ENCODE measurements around the gene RUNX1. TPM values are rescaled to one million over a fixed set of nuclear protein-coding genes. Genes with fewer than 3 reads are reported as not detected.

Gene RUNX1
- total RNA-seq, 2 experiments from 2014 or later: 49.5 to 58.8 TPM

DNA sequence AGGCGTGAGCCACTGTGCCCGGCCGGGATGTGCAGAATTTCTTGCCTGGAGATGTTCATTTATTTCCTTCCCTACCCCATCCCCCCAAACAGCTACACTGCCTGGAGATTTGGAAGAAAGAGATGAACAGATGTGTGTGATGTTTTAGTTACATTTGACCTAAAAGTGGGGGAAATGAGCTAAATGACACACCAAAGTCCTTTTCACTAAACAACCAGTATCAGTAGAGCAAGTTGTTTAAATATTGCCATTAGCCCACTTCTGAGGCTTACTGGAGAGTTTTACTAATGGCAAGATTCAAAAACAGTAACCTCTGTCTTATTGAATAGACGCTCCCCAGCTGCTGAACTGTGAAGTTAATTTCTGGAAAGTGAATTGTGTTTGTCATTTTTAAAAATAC, 100.1 kb downstream of the RUNX1 start:
- DNase-seq: no peak
- ChIA-PET POLR2A (interaction anchor here (0.6 kb wide), 1 partner anchor 25 kb away, joined by 5 read pairs; no protein-coding TSS in a partner anchor), CTCF (interaction anchor here (0.6 to 2.0 kb wide), 6 partner anchors 11 to 182 kb away, joined by 3 to 5 read pairs (median 3); no protein-coding TSS in a partner anchor)
- Mint-ChIP-seq H3K27me3 (no peaks in the 10 kb centered on the region), H3K9me3 (ENCODE audit: low read depth) (no peaks in the 10 kb centered on the region), H3K4me3 (no peak overlapping the region), H3K4me1 (peaks cover 90% of the 10 kb centered on the region), H3K36me3 (ENCODE audit: low read depth) (peaks cover 16% of the 10 kb centered on the region), H3K27ac (peak overlapping the region; percentile 76)
- intact Hi-C loops (cut with DNase I, micrococcal nuclease): loop anchor here in 1 of 2 experiments (5.0 kb wide), 2 partner anchors 78 to 578 kb away; no protein-coding TSS in a partner anchor
- no peak for ATAC-seq

- H3K27ac Mint-ChIP-seq: peak overlapping the region; percentile 69
- H3K36me3 Mint-ChIP-seq (ENCODE audit: low read depth): peaks cover 16% of the 10 kb centered on the region
- H3K27me3 Mint-ChIP-seq: no peaks in the 10 kb centered on the region
- ChIA-PET POLR2A (interaction anchor here (0.7 to 3.2 kb wide), 3 partner anchors 28 to 140 kb away, joined by 3 to 17 read pairs (median 4); no protein-coding TSS in a partner anchor), CTCF (interaction anchor here (0.6 to 3.3 kb wide), 8 partner anchors 9 to 891 kb away, joined by 3 to 27 read pairs (median 4); no protein-coding TSS in a partner anchor)
- DNase-seq (no peak), ATAC-seq (no peak)
- intact Hi-C loops (cut with DNase I, micrococcal nuclease): loop anchor here in 1 of 2 experiments (5.0 kb wide), 2 partner anchors 79 to 579 kb away; no protein-coding TSS in a partner anchor
- peaks cover 90% of the 10 kb centered on the region for H3K4me1 Mint-ChIP-seq
- H3K9me3 Mint-ChIP-seq (ENCODE audit: low read depth): no peaks in the 10 kb centered on the region
- H3K4me3 Mint-ChIP-seq: no peak overlapping the region
Measured at GRCh38 chr21:34948157-34948556, 100.9 kb downstream of the RUNX1 start.

DNA sequence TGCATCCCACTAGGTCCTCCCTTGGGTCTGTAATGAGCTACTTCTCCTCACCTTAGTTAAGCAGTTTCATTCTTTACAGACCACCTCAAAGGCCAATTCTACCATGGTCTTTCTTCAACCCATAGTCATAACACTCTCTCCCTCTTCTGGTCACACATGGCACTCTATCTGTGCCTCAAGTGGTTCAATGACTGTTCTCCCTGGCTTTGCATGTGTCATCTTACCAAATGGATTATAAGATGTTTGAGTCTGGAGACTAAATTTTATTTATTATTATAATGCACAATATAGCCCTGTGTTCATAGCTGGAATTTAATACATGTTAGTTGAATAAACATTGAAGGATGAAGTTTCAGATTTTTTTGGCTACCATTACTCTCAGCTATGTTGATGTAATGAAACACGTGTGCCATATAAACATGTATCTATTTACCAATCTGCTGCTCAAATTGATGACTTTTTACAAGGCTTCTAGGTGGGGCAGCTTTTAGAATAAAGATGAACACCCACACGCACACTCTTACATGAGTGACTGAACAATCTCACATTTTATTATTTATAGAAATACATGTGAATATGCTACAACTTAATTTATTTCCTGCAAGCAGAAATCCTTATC, 102.1 kb downstream of the RUNX1 start:
- ChIA-PET CTCF (interaction anchor here (0.5 to 3.3 kb wide), 13 partner anchors 10 to 203 kb away, joined by 3 to 27 read pairs (median 6); partner anchors contain the start of gene RUNX1), POLR2A (interaction anchor here (0.6 to 3.2 kb wide), 16 partner anchors 9 to 141 kb away, joined by 3 to 24 read pairs (median 8); no protein-coding TSS in a partner anchor)
- peak overlapping the region; percentile 13 for H3K4me3 Mint-ChIP-seq
- peak overlapping the region; percentile 95 for H3K27ac Mint-ChIP-seq
- H3K4me1 Mint-ChIP-seq: peaks cover 92% of the 10 kb centered on the region
- H3K36me3 Mint-ChIP-seq (ENCODE audit: low read depth): peaks cover 14% of the 10 kb centered on the region
- no peaks in the 10 kb centered on the region for H3K27me3 Mint-ChIP-seq
- ATAC-seq (peak; percentile 65), DNase-seq (no peak)
- intact Hi-C loops (cut with DNase I, micrococcal nuclease): loop anchor here (1.0 to 5.0 kb wide), 5 partner anchors 21 to 580 kb away; no protein-coding TSS in a partner anchor
- H3K9me3 Mint-ChIP-seq (ENCODE audit: low read depth): no peaks in the 10 kb centered on the region

GRCh38 chr21:34946385-34946840, 102.7 kb downstream of the RUNX1 start:
- no peaks in the 10 kb centered on the region for H3K9me3 Mint-ChIP-seq (ENCODE audit: low read depth)
- H3K4me1 Mint-ChIP-seq: peaks cover 91% of the 10 kb centered on the region
- intact Hi-C loops (cut with DNase I, micrococcal nuclease): loop anchor here (1.0 to 5.0 kb wide), 5 partner anchors 22 to 581 kb away; no protein-coding TSS in a partner anchor
- CTCF ChIA-PET: interaction anchor here (0.5 to 3.3 kb wide), 14 partner anchors 11 to 203 kb away, joined by 3 to 27 read pairs (median 6); partner anchors contain the start of gene RUNX1
- peak overlapping the region; percentile 13 for H3K4me3 Mint-ChIP-seq
- peak; percentile 71 for DNase-seq
- H3K27ac Mint-ChIP-seq: peak overlapping the region; percentile 95
- H3K36me3 Mint-ChIP-seq (ENCODE audit: low read depth): peaks cover 11% of the 10 kb centered on the region
- POLR2A ChIA-PET: interaction anchor here (0.5 to 3.2 kb wide), 16 partner anchors 10 to 996 kb away, joined by 3 to 24 read pairs (median 8); no protein-coding TSS in a partner anchor
- ATAC-seq: peak; percentile 77
- H3K27me3 Mint-ChIP-seq: no peaks in the 10 kb centered on the region

DNA sequence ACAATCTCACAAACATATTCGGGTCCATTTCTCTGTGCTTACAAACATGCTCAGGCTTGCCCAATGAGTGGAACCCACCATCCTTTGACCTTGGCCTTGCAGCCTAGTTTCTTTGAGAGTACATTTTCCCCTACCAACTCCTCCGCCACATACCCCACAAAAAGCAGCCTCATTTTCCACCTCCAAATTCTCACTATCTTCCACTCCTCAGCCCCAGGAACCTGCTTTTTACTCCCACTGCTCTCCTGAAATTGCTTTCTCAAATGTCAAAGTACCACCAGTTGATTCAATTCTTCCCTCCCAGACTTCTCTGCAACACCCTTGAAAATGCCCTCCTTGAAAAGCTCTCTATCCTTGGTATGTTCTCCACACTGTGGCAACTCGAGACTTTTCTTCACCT, 103.8 kb downstream of the RUNX1 start:
- peaks cover 95% of the 10 kb centered on the region for H3K4me1 Mint-ChIP-seq
- peaks cover 11% of the 10 kb centered on the region for H3K36me3 Mint-ChIP-seq (ENCODE audit: low read depth)
- H3K27me3 Mint-ChIP-seq: no peaks in the 10 kb centered on the region
- DNase-seq (no peak), ATAC-seq (peak; percentile 3)
- peak overlapping the region; percentile 95 for H3K27ac Mint-ChIP-seq
- H3K9me3 Mint-ChIP-seq (ENCODE audit: low read depth): no peaks in the 10 kb centered on the region
- H3K4me3 Mint-ChIP-seq: peak overlapping the region; percentile 13
- intact Hi-C loops (cut with DNase I, micrococcal nuclease): loop anchor here (1.0 to 5.0 kb wide), 5 partner anchors 56 to 582 kb away; no protein-coding TSS in a partner anchor
- CTCF ChIA-PET: interaction anchor here (0.5 to 3.3 kb wide), 6 partner anchors 10 to 104 kb away, joined by 3 to 27 read pairs (median 9); partner anchors contain the start of gene RUNX1
- POLR2A ChIA-PET: interaction anchor here (0.8 to 3.2 kb wide), 4 partner anchors 9 to 44 kb away, joined by 3 to 17 read pairs (median 6); no protein-coding TSS in a partner anchor

- Mint-ChIP-seq H3K27me3 (no peaks in the 10 kb centered on the region), H3K36me3 (ENCODE audit: low read depth) (peaks cover 10% of the 10 kb centered on the region), H3K4me1 (peaks cover 98% of the 10 kb centered on the region), H3K27ac (peak overlapping the region; percentile 95), H3K4me3 (no peak overlapping the region), H3K9me3 (ENCODE audit: low read depth) (no peaks in the 10 kb centered on the region)
- DNase-seq (no peak), ATAC-seq (no peak)
- POLR2A ChIA-PET: interaction anchor here (0.6 to 0.7 kb wide), 3 partner anchors 14 to 94 kb away, joined by 3 read pairs; no protein-coding TSS in a partner anchor
- CTCF ChIA-PET: interaction anchor here (0.8 to 2.3 kb wide), 4 partner anchors 10 to 68 kb away, joined by 3 to 10 read pairs (median 4); no protein-coding TSS in a partner anchor
- intact Hi-C loops (cut with DNase I, micrococcal nuclease): loop anchor here (2.0 kb wide), 2 partner anchors 55 to 153 kb away; no protein-coding TSS in a partner anchor
Measured at GRCh38 chr21:34944015-34944755, 104.9 kb downstream of the RUNX1 start.

GRCh38 chr21:34942911-34943310, 106.2 kb downstream of the RUNX1 start:
- H3K4me3 Mint-ChIP-seq: peak overlapping the region; percentile 19
- peak; percentile 33 for DNase-seq
- intact Hi-C loops (cut with DNase I, micrococcal nuclease): loop anchor here (1.0 to 2.0 kb wide), 7 partner anchors 8 to 55 kb away; no protein-coding TSS in a partner anchor
- no peaks in the 10 kb centered on the region for H3K27me3 Mint-ChIP-seq
- ATAC-seq: peak; percentile 44
- peaks cover 10% of the 10 kb centered on the region for H3K36me3 Mint-ChIP-seq (ENCODE audit: low read depth)
- H3K27ac Mint-ChIP-seq: peak overlapping the region; percentile 95
- CTCF ChIA-PET: interaction anchor here (0.8 to 2.3 kb wide), 7 partner anchors 9 to 283 kb away, joined by 3 to 10 read pairs (median 4); no protein-coding TSS in a partner anchor
- POLR2A ChIA-PET: interaction anchor here (0.5 to 1.7 kb wide), 5 partner anchors 10 to 106 kb away, joined by 3 to 9 read pairs (median 6); no protein-coding TSS in a partner anchor
- H3K4me1 Mint-ChIP-seq: peaks cover 99% of the 10 kb centered on the region
- H3K9me3 Mint-ChIP-seq (ENCODE audit: low read depth): no peaks in the 10 kb centered on the region

- H3K27ac Mint-ChIP-seq: peak overlapping the region; percentile 59
- H3K4me3 Mint-ChIP-seq: no peak overlapping the region
- H3K9me3 Mint-ChIP-seq (ENCODE audit: low read depth): no peaks in the 10 kb centered on the region
- no peak for DNase-seq
- H3K36me3 Mint-ChIP-seq (ENCODE audit: low read depth): peaks cover 7% of the 10 kb centered on the region
- CTCF ChIA-PET: interaction anchor here (1.7 kb wide), 1 partner anchor 42 kb away, joined by 4 read pairs; no protein-coding TSS in a partner anchor
- peaks cover 96% of the 10 kb centered on the region for H3K4me1 Mint-ChIP-seq
- POLR2A ChIA-PET: no interaction called here
- no peaks in the 10 kb centered on the region for H3K27me3 Mint-ChIP-seq
- intact Hi-C loops (cut with DNase I, micrococcal nuclease): no loop called here
- ATAC-seq: no peak
Measured at GRCh38 chr21:34941162-34941561, 107.9 kb downstream of the RUNX1 start.

DNA sequence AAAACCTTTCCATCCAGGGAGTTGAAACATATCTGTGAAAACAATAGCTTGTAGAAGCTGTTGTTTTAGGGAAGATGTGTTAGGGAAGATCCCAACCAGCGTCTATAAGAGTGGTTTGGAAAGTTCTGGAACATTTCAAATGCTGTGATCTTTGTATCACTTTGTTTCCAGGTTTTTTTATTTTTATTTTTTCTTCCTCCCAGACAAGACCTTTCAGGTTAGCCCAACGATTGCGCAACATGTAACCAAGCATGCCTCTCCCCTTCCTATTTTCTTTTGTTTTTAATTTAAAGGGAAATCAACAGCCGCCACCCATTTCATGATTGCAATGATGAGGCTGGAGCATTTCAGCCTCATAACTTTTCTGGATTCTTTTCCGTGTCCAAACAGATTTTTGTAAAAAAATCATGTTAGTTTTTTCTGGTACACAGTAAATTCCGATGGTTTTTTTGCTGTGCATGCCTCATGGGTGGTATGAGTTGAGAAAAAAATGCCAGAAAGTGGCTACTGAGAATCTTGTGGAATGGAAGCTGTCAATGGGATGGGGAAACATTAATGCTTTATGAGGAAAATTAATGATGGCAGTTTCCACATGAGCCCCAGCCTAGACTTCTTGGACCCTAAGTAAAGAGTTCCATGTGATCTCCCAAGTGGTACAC, 109.3 kb downstream of the RUNX1 start:
- ChIA-PET CTCF (no interaction called here), POLR2A (interaction anchor here (0.7 kb wide), 1 partner anchor 503 kb away, joined by 4 read pairs; no protein-coding TSS in a partner anchor)
- H3K27me3 Mint-ChIP-seq: no peaks in the 10 kb centered on the region
- H3K4me3 Mint-ChIP-seq: no peak overlapping the region
- intact Hi-C loops (cut with DNase I, micrococcal nuclease): loop anchor here in 1 of 2 experiments (5.0 to 10.0 kb wide), 2 partner anchors 133 to 1195 kb away; partner anchors contain the start of gene CBR3
- DNase-seq (no peak), ATAC-seq (no peak)
- H3K4me1 Mint-ChIP-seq: peaks cover 96% of the 10 kb centered on the region
- H3K36me3 Mint-ChIP-seq (ENCODE audit: low read depth): peaks cover 4% of the 10 kb centered on the region
- no peaks in the 10 kb centered on the region for H3K9me3 Mint-ChIP-seq (ENCODE audit: low read depth)
- peak overlapping the region; percentile 64 for H3K27ac Mint-ChIP-seq

Data from activated CD4-positive, alpha-beta T cell treated with anti-CD3 and anti-CD28 coated beads for 36 hours (primary cell).